SH-SY5Y (cell line): ENCODE measurements around the gene ZNF267.

Experiments used
- GATA2 ChIP-seq: IDR thresholded peaks from 2 replicates; pipeline ENCODE4 v1.6.1; 2011; ENCODE audit warnings: mild to moderate bottlenecking, low read depth, low read length
- GATA3 ChIP-seq: IDR thresholded peaks from 2 replicates; pipeline ENCODE4 v1.6.1; 2011; ENCODE audit warnings: low read depth, mild to moderate bottlenecking, low read length, moderate library complexity

- no peak for TF ChIP-seq GATA2
- no peak for TF ChIP-seq GATA3
These were observed 46.8 kb downstream of the ZNF267 start for GRCh38 chr16:31920373-31920772.
